ENCODE measurements around the gene HARS1. TPM values are rescaled to one million over a fixed set of nuclear protein-coding genes. Genes with fewer than 3 reads are reported as not detected.
"Not testable (repeated sequence)": the region's sequence is repeated elsewhere in the genome, so short reads cannot be mapped to it uniquely, and the experiment has no call there.

The HARS1 gene
- total and polyA plus RNA-seq, 2 experiments from 2014 or later = 41.1 to 56.6 TPM

DNA sequence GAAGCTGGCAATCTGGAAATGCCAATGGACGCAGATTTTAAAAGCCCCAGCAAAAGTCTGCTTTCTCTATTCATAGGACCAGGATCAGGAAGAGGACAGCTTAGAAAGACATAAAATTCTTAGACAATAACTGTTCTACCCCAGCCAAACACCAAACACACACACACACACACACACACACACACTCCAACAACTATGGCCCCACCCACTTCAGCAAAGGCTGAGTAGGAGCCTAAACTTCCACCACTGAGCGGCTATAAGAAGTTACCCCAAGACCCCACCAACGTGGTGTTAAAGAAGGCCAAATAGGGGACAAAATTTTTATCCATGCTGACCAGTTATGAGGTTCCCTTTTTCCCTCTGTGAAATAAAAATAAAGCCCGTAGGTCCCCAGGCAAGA is 41.9 kb upstream of the HARS1 start:
- H3K79me2 ChIP-seq = no peaks in the 10 kb centered on the region
- TF ChIP-seq EZH2phosphoT487 (IDR thresholded peaks at IDR 0.05; ENCODE audit: low read depth, severe bottlenecking, unreplicated experiment) (no peak), EZH2 (IDR thresholded peaks at IDR 0.05; ENCODE audit: borderline replicate concordance) (no peak)
- TF ChIP-seq, protein P1, sequence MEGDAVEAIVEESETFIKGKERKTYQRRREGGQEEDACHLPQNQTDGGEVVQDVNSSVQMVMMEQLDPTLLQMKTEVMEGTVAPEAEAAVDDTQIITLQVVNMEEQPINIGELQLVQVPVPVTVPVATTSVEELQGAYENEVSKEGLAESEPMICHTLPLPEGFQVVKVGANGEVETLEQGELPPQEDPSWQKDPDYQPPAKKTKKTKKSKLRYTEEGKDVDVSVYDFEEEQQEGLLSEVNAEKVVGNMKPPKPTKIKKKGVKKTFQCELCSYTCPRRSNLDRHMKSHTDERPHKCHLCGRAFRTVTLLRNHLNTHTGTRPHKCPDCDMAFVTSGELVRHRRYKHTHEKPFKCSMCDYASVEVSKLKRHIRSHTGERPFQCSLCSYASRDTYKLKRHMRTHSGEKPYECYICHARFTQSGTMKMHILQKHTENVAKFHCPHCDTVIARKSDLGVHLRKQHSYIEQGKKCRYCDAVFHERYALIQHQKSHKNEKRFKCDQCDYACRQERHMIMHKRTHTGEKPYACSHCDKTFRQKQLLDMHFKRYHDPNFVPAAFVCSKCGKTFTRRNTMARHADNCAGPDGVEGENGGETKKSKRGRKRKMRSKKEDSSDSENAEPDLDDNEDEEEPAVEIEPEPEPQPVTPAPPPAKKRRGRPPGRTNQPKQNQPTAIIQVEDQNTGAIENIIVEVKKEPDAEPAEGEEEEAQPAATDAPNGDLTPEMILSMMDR (IDR thresholded peaks at IDR 0.05; ENCODE audit: poor library complexity) = no peak
- peaks cover 5% of the 10 kb centered on the region for H3K27me3 ChIP-seq
- H3K4me1 ChIP-seq (ENCODE audit: insufficient read depth) = no peaks in the 10 kb centered on the region
- H3K4me2 ChIP-seq = no peak overlapping the region
- H3K9me2 ChIP-seq (replicated peaks; ENCODE audit: insufficient read depth) = no peaks in the 10 kb centered on the region
- DNase-seq (ENCODE audit: low spot score) = no peak
- no peak overlapping the region for H3K4me3 ChIP-seq
- H2AFZ ChIP-seq = no peak overlapping the region
- H4K20me1 ChIP-seq (ENCODE audit: insufficient read depth, poor library complexity, severe bottlenecking) = no peaks in the 10 kb centered on the region
- WGBS (ENCODE audit: low lambda C conversion rate, missing lambda C conversion rate) = 84% methylated on average over 4 of the region's 4 CpGs
- no peaks in the 10 kb centered on the region for H3K9me3 ChIP-seq (ENCODE audit: low read depth)
- H3K27ac ChIP-seq = no peak overlapping the region
- no peaks in the 10 kb centered on the region for H3K36me3 ChIP-seq (replicated peaks; ENCODE audit: insufficient read depth, low read depth)

DNA sequence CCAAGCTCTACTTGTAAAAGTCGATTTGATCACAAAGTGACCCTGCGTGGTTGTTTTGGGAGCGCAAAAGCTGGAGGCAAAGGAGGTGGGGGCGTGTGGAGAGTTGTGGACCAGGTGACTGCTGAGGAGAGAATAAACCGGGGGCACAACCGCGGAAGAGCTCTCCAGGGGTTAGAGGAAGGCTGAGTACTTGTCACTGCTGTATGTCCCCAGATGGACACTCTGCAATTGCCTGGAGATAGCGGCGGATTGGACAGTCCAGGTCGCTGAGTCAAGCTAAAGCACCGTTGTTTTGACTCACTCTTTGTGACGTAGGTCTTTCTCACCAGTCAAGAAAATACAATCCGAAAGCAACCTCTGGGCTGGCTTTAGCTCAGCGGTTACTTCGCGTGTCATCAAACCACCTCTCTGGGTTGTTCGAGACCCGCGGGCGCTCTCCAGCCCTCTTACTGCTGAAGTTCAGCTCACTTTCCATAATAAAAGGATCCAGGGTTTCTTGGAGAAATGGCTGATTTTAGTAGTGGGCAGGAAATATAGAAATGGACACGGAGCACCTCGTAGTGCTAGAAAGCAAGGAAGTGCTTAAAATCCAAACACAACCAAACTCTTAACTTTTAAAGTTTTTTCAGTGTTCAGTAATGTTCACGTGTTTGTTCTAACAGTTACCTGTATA is 34.8 kb upstream of the HARS1 start:
- Histone ChIP-seq H3K36me3 (replicated peaks; ENCODE audit: insufficient read depth, low read depth) (no peaks in the 10 kb centered on the region), H3K79me2 (no peaks in the 10 kb centered on the region), H3K9me2 (replicated peaks; ENCODE audit: insufficient read depth) (no peaks in the 10 kb centered on the region), H4K20me1 (ENCODE audit: insufficient read depth, poor library complexity, severe bottlenecking) (no peaks in the 10 kb centered on the region), H3K27ac (no peak overlapping the region), H3K4me3 (peak overlapping the region; percentile 37), H3K27me3 (no peaks in the 10 kb centered on the region), H3K9me3 (ENCODE audit: low read depth) (no peaks in the 10 kb centered on the region), H2AFZ (peak overlapping the region; percentile 59), H3K4me1 (ENCODE audit: insufficient read depth) (no peaks in the 10 kb centered on the region), H3K4me2 (peak overlapping the region; percentile 75)
- TF ChIP-seq, protein P1 (IDR thresholded peaks at IDR 0.05; ENCODE audit: poor library complexity) = no peak
- TF ChIP-seq EZH2 (IDR thresholded peaks at IDR 0.05; ENCODE audit: borderline replicate concordance) (no peak), EZH2phosphoT487 (IDR thresholded peaks at IDR 0.05; ENCODE audit: low read depth, severe bottlenecking, unreplicated experiment) (no peak)
- 6% methylated on average over 23 of the region's 23 CpGs for WGBS (ENCODE audit: low lambda C conversion rate, missing lambda C conversion rate)
- peak; percentile 93 for DNase-seq (ENCODE audit: low spot score)

DNA sequence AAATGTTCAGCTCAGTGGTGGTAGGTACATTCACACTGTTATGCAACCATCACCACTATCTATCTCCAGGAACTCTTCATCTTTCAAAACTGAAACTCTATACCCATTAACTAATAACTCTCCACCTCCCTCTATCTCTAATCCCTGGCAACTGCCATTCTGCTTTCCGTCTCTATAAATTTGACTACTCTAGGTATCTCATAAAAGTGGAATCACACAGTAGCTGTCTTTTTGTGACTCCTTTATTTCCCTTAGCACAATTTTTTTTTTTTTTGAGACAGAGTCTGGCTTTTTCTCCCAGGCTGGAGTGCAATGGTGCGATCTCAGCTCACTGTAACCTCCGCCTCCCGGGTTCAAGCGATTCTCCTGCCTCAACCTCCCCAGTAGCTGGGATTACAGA is 30.2 kb upstream of the HARS1 start:
- not testable (repeated sequence) for H3K27me3 ChIP-seq; H3K36me3 ChIP-seq (replicated peaks; ENCODE audit: insufficient read depth, low read depth); H3K9me2 ChIP-seq (replicated peaks; ENCODE audit: insufficient read depth); H4K20me1 ChIP-seq (ENCODE audit: insufficient read depth, poor library complexity, severe bottlenecking); H3K9me3 ChIP-seq (ENCODE audit: low read depth); DNase-seq (ENCODE audit: low spot score); H3K4me3 ChIP-seq; H3K27ac ChIP-seq; H3K79me2 ChIP-seq; H2AFZ ChIP-seq; H3K4me2 ChIP-seq; H3K4me1 ChIP-seq (ENCODE audit: insufficient read depth)
- 95% methylated on average over 5 of the region's 5 CpGs for WGBS (ENCODE audit: low lambda C conversion rate, missing lambda C conversion rate)

DNA sequence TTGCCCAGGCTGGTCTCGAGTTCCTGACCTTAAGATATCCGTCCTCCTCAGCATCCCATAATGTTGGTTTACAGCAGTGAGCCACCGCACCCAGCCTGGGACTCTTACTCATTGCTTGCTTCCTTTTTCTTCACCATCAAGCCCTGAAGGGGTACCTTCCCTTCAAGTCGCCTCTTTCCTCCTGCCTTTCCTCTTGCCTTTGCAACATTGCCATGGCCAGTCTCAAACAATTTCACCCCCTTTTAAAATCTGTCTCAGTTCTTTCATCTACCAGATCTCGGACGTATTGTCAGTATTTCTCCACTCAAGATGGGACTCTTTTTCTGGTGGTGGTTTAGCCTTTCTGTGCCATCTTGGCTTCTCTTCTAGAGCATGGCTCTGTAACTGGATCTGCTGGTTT is 29.6 kb upstream of the HARS1 start:
- H3K4me2 ChIP-seq; H3K79me2 ChIP-seq; H3K27ac ChIP-seq; H3K9me2 ChIP-seq (replicated peaks; ENCODE audit: insufficient read depth); H2AFZ ChIP-seq; H3K36me3 ChIP-seq (replicated peaks; ENCODE audit: insufficient read depth, low read depth); H3K4me1 ChIP-seq (ENCODE audit: insufficient read depth); H3K9me3 ChIP-seq (ENCODE audit: low read depth); H4K20me1 ChIP-seq (ENCODE audit: insufficient read depth, poor library complexity, severe bottlenecking); H3K4me3 ChIP-seq; DNase-seq (ENCODE audit: low spot score); H3K27me3 ChIP-seq: not testable (repeated sequence)
- 57% methylated on average over 5 of the region's 6 CpGs for WGBS (ENCODE audit: low lambda C conversion rate, missing lambda C conversion rate)
